ENCODE data around the gene SGSM1.
"Not testable (repeated sequence)": the region's sequence is repeated elsewhere in the genome, so short reads cannot be mapped to it uniquely, and the experiment has no call there.

SGSM1 gene

DNA sequence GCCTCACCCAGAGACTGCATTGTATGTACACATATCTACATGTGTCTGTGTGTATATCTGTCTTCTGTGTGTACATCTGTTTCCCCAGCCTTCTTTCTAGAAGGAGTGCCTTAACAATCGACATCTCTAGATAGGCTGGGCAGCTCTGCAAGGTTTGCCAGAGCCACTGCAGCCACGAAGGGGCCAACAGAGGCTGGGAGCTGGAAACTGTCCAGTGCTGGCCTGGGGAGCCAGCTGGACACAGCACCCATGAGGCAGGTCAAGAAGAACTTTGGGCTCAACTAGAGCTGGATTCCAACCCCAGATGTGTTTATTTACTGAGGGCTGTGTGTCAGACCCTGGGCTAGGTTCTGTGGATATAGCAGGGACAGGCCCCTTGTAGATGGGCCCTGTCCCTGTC lies 3.3 kb downstream of the SGSM1 start:
- DNase-seq, result no peak

DNA sequence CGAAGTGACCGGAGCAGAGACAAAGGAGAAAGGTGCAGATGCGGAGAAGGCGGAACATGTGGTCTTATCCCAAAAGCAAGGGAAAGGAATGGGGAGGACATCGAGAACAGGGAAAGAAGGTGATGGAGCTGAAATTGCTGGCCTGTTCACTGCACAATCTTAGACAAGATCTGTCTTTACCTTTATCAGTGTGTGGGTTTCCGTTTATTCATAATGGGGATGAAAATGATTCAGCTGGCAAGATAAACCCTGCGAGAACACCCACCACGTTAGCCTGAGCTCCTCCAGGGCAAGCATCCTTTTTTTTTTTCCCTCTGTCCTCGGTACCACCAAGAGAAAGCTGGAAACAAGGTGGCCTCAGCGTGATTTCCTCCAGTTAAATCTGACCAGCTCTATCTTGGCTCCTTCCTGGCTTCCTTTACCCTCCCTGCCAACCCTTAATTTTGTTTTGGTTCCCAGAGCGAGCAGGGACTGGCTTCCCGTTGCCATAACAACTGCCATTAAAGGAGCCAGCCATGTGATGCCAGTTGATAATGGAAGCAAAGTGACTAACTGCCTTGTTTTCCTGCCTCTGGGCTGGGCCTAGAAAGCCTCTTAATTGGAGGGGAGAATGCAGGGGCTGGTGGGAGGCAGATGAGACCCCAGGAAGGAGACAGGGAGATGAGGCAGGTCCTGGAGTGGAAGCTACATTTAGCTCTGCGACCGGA lies 4.2 kb downstream of the SGSM1 start:
- peak; percentile 87 for DNase-seq

DNA sequence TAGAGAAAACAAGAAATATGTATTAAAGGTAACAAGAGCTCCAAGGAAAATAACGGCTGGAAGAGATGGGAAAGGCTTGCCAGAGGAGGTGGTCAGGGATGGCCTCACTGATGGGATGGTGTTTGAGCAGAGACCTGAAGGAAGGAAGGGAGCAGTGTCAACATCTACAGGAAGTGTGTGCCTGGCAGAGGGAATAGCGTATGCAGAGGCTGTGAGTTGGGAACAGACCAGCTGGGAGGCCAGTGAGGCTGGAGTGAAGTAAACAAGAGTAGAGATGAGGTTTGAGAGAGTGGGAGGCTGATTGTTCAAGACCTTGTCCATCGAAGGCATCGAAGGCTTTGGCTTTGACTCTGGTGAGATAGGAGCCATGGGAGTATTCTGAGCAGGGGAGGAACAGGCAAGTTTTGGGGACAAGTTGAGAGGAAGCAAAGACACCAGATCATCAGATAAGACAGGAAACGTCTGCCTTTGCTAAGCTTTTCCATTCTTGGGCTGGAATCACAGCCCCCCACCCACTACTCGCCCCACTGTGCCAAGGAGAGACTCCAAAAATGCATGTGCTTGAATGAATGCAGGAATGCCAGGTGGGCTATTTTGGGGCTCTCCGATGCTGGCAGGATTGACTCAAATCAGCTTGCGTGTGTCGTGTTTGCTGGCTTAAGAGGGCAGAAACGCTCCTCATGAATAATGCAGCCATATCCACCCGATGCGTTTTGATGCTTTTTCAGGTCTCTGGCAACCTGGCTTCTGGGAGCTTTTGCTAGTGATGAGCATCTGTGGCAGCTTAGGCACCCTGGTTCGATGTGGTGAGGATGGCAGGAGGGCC lies 7.2 kb downstream of the SGSM1 start:
- no peak for DNase-seq

DNA sequence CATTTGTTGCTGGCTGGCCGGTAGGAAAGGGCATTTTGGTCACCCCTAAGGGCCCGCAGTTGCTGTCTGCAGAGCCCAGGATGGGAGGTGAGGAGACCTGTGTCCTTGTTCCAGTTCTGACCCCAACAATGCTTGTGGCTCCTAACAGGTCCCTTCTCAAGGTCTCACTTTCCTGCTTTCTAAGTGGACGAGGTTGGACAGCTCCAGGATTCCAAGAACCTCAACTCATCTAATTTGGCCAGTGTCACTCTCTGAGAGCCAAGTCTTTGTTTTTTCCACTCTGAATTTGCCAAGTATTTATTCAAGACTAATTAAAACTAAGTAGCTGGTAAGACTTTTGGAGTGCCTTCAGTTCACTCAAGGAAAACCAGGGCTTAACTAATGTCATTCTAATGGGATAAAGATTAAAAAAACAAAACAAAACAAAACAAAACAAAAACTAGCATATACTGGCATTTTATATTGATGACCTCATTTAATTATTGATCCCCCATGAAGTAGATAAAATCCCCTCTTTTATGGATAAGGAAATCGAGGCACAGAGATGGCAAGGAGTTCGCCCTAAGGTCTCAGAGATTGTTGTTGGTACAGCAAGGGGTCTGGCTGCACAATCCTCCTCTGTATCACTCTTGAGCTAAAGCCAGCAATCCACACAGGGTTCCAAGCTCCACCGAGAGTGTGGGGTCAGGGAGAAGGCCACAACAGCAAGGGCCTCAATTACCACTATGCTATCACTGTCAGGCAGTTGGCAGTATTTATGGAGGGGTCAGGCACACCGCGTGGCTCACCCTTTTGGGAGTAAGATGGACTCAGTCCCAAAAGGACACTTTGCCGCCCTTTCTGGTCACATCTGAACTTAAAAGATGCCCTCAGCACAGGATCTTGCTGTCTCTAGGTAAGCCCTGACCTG lies 8.1 kb downstream of the SGSM1 start:
- no peak for DNase-seq

DNA sequence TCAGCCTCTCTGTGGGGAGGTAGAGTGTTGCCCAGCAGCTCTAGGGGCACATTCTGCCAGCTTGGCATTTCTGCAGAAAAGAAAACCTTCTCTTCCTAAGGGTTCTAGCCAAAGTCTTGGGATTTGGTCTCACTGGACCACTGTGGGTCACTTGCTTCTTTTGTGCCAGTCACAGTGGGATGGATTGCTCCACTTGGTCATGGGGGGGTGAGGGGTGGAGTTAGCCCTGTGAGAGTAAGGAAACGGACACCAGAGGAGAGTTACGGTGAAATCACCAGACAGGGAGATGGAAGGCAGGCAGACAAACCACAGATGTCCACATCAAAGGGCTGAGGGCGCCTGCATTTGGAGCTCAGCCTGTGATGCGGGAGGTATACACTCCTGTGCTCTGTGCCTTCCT lies 10.8 kb downstream of the SGSM1 start:
- no peak for DNase-seq

DNA sequence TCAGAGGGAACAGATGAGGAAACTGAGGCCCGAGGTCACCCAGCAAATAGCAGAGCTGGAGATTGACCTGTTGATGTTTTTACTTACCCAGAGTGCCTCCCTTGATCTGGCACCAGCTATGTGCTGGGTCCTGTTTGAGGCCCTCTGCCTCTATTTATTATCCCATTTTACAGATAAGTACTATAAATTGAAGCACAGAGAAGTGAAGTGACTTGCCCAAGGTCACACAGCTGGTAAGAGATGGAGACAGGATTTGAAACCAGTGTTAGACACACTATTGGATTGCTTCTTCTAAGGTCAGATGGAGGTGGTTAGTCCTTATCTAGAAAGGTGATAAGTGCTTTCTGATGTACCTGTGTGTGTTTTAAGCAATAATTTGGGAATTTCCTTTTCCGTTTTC lies 13.5 kb downstream of the SGSM1 start:
- no peak for DNase-seq

DNA sequence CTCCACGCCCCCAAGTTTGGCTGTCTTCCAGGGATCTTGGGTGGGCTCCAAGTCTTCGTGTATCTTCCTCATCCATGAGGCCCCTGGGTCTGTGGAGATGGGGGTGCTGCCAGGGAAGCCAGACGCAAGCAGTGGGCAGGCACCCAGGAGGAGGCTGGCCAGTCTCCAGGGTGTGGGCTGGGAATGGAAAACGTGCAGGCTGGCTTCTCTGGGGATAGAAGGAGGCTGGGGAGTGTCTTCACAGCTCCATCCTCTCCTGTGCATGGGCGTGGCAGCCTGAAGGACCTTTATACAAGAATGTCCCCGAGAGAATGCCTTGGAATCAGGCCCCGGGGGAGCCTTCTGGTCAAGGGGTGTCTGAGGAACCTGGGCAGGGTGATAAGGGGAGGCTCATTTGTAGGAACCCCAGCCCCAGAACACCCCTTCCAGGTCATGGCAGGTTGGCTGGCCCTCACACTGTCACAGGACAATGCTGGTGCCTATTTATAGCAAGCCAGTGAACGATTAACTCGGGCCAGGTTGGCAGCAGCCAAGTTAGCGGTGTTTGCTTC lies 14.0 kb downstream of the SGSM1 start:
- peak; percentile 53 for DNase-seq

DNA sequence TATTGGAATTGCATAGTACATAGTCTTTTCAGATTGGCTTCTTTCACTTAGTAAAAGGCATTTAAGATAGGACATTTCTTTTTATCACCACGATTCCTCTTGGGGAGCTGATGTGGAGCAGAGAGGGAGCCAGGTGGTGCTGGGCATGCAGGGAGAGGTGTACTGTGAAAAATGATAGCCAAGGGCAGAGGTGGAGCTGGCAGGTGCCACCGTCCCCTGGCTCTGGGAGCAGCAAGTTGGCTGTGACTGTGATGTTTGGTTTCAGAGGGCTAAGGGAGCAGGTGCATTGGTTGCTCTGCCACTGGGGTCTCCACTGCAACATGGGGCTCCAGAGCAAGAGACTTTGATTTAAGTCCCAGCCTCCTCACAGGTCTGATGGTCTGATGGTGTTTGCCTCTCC lies 16.5 kb downstream of the SGSM1 start:
- no peak for DNase-seq

DNA sequence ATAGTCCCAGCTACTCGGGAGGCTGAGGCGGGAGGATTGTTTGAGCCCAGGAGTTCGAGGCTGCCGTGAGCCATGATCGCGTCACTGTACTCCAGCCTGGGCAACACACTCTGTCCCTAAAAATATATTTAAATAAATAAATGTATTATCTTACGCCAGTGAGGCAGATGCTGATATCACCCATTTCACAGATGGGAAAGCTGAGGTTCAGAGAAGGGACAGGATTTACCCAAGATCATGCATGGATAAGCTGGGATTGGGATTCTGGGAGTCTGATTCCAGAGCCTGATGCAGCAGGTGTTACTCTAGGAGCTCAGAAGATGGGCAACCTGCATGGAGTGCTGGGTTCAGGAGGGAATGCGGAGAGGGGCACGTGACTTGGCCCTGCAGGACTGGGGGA lies 17.8 kb downstream of the SGSM1 start:
- no peak for DNase-seq

DNA sequence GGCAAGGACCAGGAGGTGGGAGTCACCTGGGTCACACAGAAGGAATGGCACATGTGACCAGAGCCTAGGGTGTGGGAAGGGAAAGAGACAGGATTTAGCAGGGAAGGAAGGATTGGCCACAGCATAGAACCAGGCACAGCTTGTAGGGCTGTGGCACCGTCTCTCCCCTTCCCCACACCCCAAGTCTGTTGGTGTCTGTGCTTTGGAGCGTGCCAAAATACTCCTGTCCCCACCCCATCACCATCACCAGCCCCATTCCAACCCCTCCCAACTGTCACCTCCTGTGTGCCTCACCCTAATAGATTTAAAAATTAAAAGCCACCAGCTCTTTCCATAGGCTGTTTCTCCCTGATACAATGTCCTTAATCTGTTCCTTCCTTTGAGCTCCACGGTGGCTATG lies 18.2 kb downstream of the SGSM1 start:
- DNase-seq, result no peak

DNA sequence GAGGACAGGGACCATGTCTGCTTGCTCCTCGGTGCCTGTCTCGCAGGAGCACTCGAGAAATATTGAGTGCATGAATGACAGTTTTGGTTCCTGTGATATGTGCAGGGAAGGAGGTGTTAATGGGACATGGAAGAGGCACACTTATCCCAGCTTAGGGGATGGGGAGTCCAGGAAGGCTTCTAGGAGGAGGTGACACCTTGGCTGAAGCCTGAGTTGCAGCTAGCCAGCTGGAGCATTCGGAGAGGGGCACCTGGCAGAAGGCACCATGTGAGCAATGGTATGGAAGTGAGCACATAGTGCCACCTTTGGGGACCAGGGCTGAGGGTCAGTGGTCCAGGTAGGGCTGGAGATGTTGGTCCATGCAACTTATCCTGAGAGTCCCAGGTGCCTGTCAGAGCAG lies 18.9 kb downstream of the SGSM1 start:
- no peak for DNase-seq

DNA sequence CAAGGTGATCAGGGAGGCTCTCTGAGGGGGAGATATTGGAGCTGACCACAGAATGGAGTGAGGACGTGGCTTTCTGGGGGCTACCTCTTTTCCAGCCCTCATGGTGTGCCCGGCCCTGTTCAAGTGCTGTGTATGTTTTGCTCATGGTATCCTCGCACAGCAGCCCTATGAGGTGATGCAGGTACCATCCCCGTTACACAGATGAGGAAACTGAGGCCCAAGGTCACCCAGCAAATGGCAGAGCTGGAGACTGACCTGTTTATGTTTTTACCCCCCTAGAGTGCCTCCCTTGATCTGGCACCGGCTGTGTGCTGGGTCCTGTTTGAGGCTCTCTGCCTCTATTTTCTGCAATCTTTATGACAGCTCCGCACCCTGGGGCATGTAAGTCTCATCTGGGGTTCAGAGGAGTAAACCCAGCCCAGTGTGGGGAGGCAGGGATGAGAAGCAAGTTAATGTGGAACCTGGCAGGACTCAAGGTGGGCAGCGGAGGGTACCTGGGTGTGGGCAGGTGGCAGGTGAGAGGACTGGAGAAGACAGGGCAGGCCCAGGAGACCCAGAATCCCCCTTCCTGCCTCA lies 20.8 kb downstream of the SGSM1 start:
- DNase-seq, result no peak

DNA sequence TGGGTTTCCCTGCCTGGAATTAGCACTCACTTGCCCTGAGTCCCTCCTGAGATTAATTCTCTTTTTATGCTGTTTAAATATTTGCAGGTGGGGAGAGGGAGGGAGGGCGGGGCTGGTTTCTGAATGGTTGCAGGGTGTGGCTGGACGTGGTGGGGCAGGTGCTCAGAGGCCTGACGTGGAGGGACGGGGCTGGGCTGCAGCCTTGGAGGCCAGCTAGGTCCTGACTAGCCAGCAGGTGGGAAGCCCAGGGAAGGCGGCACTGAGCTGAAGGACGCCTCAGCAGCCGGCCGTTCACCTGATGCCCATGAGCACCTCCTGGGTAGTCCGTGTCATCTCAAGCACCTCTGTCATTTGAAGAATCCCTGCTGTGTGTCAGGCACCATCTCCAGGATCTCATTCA lies 21.3 kb downstream of the SGSM1 start:
- no peak for DNase-seq

DNA sequence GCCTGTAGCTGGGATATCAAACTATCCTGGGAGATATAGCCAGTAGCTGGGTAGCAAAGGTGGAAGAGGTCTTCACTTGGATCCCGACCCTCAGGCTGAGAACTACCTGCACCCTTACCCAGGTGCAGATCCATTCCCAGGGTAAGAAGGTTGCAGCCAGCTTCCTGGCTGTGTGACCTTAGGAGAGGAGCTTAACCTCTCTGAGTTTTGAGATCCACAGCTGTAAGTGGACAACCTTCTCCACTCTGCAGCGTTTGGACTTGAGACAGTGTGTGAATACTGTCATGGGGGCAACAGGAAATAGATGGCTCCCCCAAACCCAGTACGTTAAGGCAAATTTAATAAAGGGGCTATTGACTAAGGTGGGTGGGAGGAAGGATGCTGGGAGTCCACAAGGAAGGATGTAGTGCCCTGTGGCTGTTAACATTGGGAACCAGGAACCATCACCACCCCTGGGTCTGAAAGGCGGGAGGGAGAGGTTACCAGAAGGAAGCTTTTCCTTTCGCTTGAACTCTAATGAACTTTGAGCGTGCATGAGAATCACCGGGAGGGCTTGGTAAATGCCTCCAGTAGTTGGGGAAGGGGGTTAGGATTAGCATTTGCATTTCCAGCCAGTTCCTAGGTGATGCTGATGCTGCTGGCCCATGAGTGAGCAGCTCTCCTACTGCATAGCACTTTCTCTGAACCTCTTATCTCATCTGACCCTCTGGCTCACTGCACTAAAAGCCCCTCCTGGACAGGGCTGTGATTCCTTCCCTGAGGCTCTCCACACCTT lies 24.4 kb downstream of the SGSM1 start:
- no peak for DNase-seq

DNA sequence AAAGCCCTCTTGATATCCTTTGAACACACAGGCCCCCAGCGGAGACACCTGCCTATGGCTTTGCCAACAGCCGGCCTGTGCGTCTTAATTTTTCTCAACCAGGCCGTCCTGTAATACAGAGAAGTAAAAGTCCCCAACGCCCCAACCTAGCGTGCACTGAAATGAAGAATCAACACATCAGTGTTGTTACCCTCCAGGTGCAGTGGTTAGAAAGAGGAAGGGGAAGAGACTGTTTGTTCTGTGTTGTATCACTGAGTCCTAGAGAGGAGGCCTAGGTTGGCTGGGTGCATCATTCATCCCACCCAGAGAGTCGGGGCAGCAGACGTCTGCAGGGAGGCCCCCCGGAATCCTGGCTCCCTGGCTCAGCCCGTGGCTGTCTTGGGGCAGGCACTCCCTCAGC lies 25.7 kb downstream of the SGSM1 start:
- DNase-seq, result no peak

DNA sequence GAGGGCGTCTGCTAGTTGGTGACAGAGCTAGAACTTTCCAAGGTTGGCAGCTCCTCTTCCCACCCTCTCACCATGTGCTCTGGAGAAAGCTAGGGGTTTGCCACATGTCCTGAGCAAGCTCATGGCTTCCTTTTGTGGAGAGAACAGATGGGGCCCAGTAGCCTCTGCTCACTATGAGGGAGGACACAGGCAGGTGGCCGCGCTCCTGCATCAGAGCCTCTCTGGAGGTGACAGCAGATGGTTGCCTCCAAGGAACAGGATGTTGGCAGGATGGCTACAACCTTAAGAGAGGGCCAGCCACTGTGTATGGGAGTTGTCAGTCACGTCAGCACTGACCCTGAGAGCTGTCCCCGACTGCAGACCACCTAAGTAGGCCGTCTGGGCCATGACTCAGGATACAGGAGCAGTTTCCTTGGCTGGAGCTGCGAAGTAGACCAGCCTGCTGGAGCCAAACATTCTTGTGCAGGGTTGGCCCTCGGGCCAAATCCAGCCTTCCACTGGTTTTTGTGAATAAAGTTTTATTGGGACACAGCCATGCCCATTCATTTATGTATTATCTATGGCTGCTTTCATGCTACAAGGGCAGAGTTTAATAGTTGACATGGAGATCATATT lies 28.0 kb downstream of the SGSM1 start:
- no peak for DNase-seq

DNA sequence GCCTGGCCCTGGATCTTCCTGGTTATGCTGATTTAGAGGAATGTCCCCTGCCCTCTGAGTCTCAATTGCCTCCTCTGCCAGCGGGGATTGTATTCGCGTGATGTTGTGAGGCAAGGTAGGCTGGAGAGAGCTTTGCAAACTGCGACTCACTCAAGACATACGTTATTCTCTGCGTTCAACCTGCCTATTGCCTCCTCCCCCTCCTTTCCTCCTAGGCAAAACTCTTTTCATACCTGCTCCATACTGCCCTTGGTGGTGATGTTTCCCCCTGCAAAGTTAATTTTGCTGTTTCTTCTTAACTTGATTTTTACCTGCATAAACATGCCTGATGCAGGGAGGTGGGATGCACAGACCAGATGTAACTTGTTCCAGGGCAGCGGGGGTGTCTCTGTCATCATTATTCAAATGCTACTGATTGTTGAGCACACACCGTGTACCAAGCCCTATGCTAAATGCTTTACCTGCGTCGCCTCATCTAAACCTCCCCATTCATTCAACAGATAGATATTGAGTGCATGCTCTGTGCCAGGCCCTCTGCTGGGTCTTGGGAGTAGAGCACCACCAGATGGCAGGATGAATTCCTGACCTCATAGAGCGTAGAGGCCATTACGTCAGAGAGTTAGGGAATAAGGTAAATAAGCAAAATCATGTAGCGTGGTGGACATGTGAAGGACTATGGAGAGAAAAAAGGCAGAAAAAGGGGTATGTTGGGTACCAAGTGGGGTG lies 29.0 kb downstream of the SGSM1 start:
- DNase-seq, result peak; percentile 28

DNA sequence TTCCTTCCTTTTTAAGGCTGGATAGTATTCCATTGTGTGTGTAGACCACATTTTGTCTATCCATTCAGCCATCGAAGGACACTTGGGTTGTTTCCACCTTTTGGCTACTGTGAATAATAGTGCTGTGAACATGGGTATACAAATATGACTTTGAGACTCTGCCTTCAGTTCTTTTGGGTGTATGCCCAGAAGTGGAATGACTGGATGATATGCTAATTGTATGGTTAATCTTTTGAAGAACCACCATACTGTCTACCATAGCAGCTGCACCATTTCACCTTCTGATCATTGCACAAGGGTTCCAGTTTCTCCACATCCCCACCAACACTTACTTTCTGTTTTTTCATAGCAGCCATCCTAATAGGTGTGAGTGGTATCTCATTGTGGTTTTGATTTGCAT lies 30.3 kb downstream of the SGSM1 start:
- no peak for DNase-seq

DNA sequence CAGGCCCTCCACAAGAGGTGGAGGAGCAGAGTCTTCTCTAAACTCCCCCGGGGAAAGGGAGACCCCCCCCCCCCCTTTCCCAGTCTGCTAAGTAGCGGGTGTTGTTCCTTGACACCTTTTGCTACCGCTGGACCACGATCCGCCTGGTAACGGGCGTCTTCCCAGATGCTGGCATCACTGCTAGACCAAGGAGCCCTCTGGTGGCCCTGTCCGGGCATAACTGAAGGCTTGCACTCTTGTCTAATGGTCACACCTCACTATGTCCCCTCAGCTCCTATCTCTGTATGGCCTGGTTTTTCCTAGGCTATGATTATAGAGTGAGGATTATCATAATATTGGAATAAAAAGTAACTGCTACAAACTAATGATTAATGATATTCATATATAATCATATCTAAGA lies 31.5 kb downstream of the SGSM1 start:
- not testable (repeated sequence) for DNase-seq

DNA sequence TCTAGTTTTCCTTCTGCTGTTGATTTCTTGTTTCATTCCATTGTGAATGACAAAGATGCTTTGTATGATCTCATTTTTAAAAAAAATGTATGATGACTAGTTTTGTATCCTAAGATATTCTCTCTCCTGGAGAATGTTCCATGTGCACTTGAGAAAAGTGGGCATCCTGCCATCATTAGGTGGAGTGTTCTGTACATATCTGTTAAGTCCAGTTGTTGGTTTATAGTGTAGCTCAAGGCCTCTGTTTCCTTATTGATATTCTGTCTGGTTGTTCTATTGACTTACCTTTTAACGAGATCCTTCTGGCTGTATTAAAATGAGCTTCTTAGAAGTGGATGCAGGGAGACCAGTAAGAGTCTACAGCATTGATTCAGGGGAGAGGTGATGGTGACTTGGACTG lies 35.2 kb downstream of the SGSM1 start:
- DNase-seq, result no peak

DNA sequence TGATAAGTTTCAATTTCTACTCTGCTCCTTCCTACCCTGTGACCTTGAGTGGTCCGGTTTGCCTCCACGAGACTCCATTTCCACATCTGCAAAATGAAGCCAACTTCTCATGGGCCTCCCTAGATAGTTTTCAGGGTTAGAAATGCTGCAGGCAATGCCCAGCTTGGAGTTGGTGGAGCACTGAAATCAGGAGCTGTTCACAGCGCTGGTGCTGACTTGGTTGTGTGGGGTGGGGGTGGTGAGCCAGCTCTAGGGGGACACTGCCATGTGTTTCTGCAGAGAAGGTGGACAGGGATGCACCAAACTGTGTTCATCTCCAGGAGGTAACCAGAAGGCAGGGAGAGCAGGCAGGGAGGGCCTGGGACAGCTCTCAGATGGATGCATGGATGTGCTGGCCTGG lies 37.0 kb downstream of the SGSM1 start:
- no peak for DNase-seq

All from eye (tissue), 1 donor.